GM21515 (cell line): ENCODE data around the gene DYNC1H1.

Experiments
- ATAC-seq: cut with Tn5 transposase; IDR thresholded peaks from one replicate; pipeline ENCODE4 v1.9.1; 2021; ENCODE audit not compliant: unreplicated experiment

Gene DYNC1H1

GRCh38 chr14:101964297-101965180 is at the start of gene DYNC1H1:
TSS of gene DYNC1H1 (plus strand) at chr14:101964573. CDS start at chr14:101964692, 119 bp downstream.
- ATAC-seq = peak; percentile 80

GRCh38 chr14:101915871-101916815 is 48.2 kb upstream of the DYNC1H1 start:
- ATAC-seq = no peak

- ATAC-seq = no peak
These were observed 47.5 kb upstream of the DYNC1H1 start for GRCh38 chr14:101916816-101917412.

- no peak for ATAC-seq
These were observed 46.9 kb upstream of the DYNC1H1 start for GRCh38 chr14:101917413-101918017.

GRCh38 chr14:101918065-101918989 is 46.0 kb upstream of the DYNC1H1 start:
- ATAC-seq = no peak

GRCh38 chr14:101920271-101920670 is 44.1 kb upstream of the DYNC1H1 start:
- ATAC-seq = no peak

- no peak for ATAC-seq
These were observed 41.5 kb upstream of the DYNC1H1 start for GRCh38 chr14:101922866-101923265.

GRCh38 chr14:101925152-101925551 is 39.2 kb upstream of the DYNC1H1 start:
- ATAC-seq = no peak

GRCh38 chr14:101926085-101926484 is 38.3 kb upstream of the DYNC1H1 start:
- ATAC-seq = no peak

- ATAC-seq = no peak
These were observed 37.8 kb upstream of the DYNC1H1 start for GRCh38 chr14:101926620-101927019.

- no peak for ATAC-seq
These were observed 36.5 kb upstream of the DYNC1H1 start for GRCh38 chr14:101927859-101928258.

GRCh38 chr14:101928415-101928841 is 35.9 kb upstream of the DYNC1H1 start:
- ATAC-seq = no peak

- no peak for ATAC-seq
These were observed 35.3 kb upstream of the DYNC1H1 start for GRCh38 chr14:101929096-101929495.

GRCh38 chr14:101929946-101930345 is 34.4 kb upstream of the DYNC1H1 start:
- ATAC-seq = no peak

- no peak for ATAC-seq
These were observed 31.7 kb upstream of the DYNC1H1 start for GRCh38 chr14:101932673-101933072.

GRCh38 chr14:101933209-101933608 is 31.2 kb upstream of the DYNC1H1 start:
- no peak for ATAC-seq

GRCh38 chr14:101934601-101935150 is 29.7 kb upstream of the DYNC1H1 start:
- no peak for ATAC-seq

GRCh38 chr14:101937926-101938767 is 26.2 kb upstream of the DYNC1H1 start:
- ATAC-seq = no peak
